Heart left ventricle (tissue), 13 donors: ENCODE results near the gene ACKR3.

Source experiments
- POLR2A ChIP-seq, 2 donors: fragments of 450-650 bp; IDR thresholded peaks; one replicate each; pipeline ENCODE4 v1.6.1; 2017; ENCODE audit warnings: antibody characterized with exemption in 2 of 2, mild to moderate bottlenecking in 2 of 2, moderate library complexity in 2 of 2
- TF ChIP-seq, protein P1 (sequence below), 12 donors: fragments of 200-600 bp; sonication (generic) in 4 of 12; IDR thresholded peaks; one replicate each; pipeline versions ENCODE4 v1.5.0 to v1.8.0; 2018 to 2022; ENCODE audit warnings: antibody characterized with exemption in 12 of 12, mild to moderate bottlenecking in 5 of 12
- donor health status: ischemic (EF 13 %, LVEDD 7.1; RV severe dilation, severe dysfunction).
- donor health status: DM: no; HTN: yes; CAD: no.
- donor health status: DM: no; HTN: no; CAD: no.
- donor health status: ischemic (EF 25% LVEDD 6.9; RV normal size, moderate dysfunction).
- donor health status: ischemic (EF 25% LVEDD 5.7; RV mildly dilated, moderate dysfunction).
- donor health status: ischemic (EF 35%, LVEDD 5.7; RV mildly dilated, moderate dysfunction).
- donor health status: nonischemic (EF 11% LVEDD 7.7; RV severe dilation, severe dysfunction).
- donor health status: DM: yes; HTN: yes; CAD: no.
- donor health status: PGD.
- donor health status: ischemic (EF 29% LVEDD 5.4; RV normal size, mild dysfunction).
- donor health status: nonischemic (EF 23%, LVEDD 6.1; RV moderate dilation, normal function).

- TF ChIP-seq, protein P1, sequence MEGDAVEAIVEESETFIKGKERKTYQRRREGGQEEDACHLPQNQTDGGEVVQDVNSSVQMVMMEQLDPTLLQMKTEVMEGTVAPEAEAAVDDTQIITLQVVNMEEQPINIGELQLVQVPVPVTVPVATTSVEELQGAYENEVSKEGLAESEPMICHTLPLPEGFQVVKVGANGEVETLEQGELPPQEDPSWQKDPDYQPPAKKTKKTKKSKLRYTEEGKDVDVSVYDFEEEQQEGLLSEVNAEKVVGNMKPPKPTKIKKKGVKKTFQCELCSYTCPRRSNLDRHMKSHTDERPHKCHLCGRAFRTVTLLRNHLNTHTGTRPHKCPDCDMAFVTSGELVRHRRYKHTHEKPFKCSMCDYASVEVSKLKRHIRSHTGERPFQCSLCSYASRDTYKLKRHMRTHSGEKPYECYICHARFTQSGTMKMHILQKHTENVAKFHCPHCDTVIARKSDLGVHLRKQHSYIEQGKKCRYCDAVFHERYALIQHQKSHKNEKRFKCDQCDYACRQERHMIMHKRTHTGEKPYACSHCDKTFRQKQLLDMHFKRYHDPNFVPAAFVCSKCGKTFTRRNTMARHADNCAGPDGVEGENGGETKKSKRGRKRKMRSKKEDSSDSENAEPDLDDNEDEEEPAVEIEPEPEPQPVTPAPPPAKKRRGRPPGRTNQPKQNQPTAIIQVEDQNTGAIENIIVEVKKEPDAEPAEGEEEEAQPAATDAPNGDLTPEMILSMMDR (IDR thresholded peaks at IDR 0.05) = no peak
- TF ChIP-seq POLR2A (IDR thresholded peaks at IDR 0.05) = no peak
Observed at GRCh38 chr2:236613612-236614011, 44.0 kb downstream of the ACKR3 start.
